Diencephalon (tissue), 1 donor: ENCODE data around the gene REELD1. TPM values are rescaled to one million over a fixed set of nuclear protein-coding genes. Genes with fewer than 3 reads are reported as not detected.

ENCODE experiments used
- total RNA-seq: library from RNA; depleted of rRNA; stranded (reverse); fragments of >200 nt; gene quantifications from one replicate; pipeline ENCODE4 v1.2.3, GENCODE V29; 2014

Gene REELD1
- not detected for total RNA-seq

GRCh38 chr4:146214238-146214637 is at the start of gene REELD1:
Gene REELD1 (plus strand): TSS chr4:146214538. CDS start chr4:146216953, 2,415 bp downstream.

GRCh38 chr4:146175541-146176453 is 38.5 kb upstream of the REELD1 start, which contains the start of gene LSM6:
Gene LSM6 (plus strand): TSS chr4:146175718. CDS start chr4:146182922, 7,204 bp downstream.

Other genes with a start within 250 kb of the REELD1 start
- gene LSM6, start 38.8 kb upstream of the REELD1 start, total RNA-seq, result 39.7 TPM